Measurements from ENCODE around the gene CAPN8. TPM values are rescaled to one million over a fixed set of nuclear protein-coding genes. Genes with fewer than 3 reads are reported as not detected.
A peak's percentile ranks its signal among the peaks of the same experiment; 100 is the strongest.

The CAPN8 gene
- total RNA-seq, 1 donor from 2014 or later, result not detected

GRCh38 chr1:223703668-223704013 is 38.1 kb upstream of the CAPN8 start:
- H3K4me3 Mint-ChIP-seq (ENCODE audit: unreplicated experiment), result no peak overlapping the region
- Histone ChIP-seq H3K27ac (ENCODE audit: low read depth, low read length) (peak overlapping the region; percentile 88), H3K27me3 (ENCODE audit: insufficient read depth, low read length) (no peaks in the 10 kb centered on the region), H3K4me2 (ENCODE audit: low read length) (peak overlapping the region; percentile 85), H3K4me3 (ENCODE audit: insufficient read depth, low read depth, low read length) (no peak overlapping the region), H3K36me3 (ENCODE audit: insufficient read depth, low read length) (no peaks in the 10 kb centered on the region), H3K9me3 (ENCODE audit: insufficient read depth, low read depth, low read length) (no peaks in the 10 kb centered on the region), H2AFZ (ENCODE audit: low read depth, low read length) (no peak overlapping the region), H3K79me2 (ENCODE audit: insufficient read depth, low read length) (peaks cover 15% of the 10 kb centered on the region), H4K20me1 (ENCODE audit: insufficient read depth, low read length) (no peaks in the 10 kb centered on the region), H3K9ac (ENCODE audit: low read length) (peak overlapping the region; percentile 77), H3K4me1 (ENCODE audit: insufficient read depth, low read length) (peaks cover 79% of the 10 kb centered on the region)
- H3K4me1 Mint-ChIP-seq (ENCODE audit: low read depth, unreplicated experiment), result peaks cover 72% of the 10 kb centered on the region
- DNase-seq (ENCODE audit: low read depth) (no peak), FAIRE-seq (no peak)
- no peaks in the 10 kb centered on the region for H3K36me3 Mint-ChIP-seq (ENCODE audit: low read depth, unreplicated experiment)
- no peaks in the 10 kb centered on the region for H3K9me3 Mint-ChIP-seq (ENCODE audit: unreplicated experiment)
- TF ChIP-seq EZH2 (IDR thresholded peaks at IDR 0.05; ENCODE audit: insufficient read depth, low read length), result no peak
- TF ChIP-seq CTCF (IDR thresholded peaks at IDR 0.05; ENCODE audit: insufficient read depth, low read depth, low read length), result no peak
- no peaks in the 10 kb centered on the region for H3K27me3 Mint-ChIP-seq (ENCODE audit: low read depth, unreplicated experiment)
- peak overlapping the region; percentile 58 for H3K27ac Mint-ChIP-seq (ENCODE audit: unreplicated experiment)

GRCh38 chr1:223702735-223703667 is 37.5 kb upstream of the CAPN8 start:
- H3K27ac Mint-ChIP-seq (ENCODE audit: unreplicated experiment), result peak overlapping the region; percentile 79
- Histone ChIP-seq H3K9ac (ENCODE audit: low read length) (peak overlapping the region; percentile 77), H2AFZ (ENCODE audit: low read depth, low read length) (no peak overlapping the region)

More at GRCh38 chr1:223702735-223703667, 37.5 kb upstream of the CAPN8 start:
- Histone ChIP-seq H3K9me3 (ENCODE audit: insufficient read depth, low read depth, low read length) (no peaks in the 10 kb centered on the region), H3K4me2 (ENCODE audit: low read length) (peak overlapping the region; percentile 85), H3K4me3 (ENCODE audit: insufficient read depth, low read depth, low read length) (peak overlapping the region; percentile 40), H3K27me3 (ENCODE audit: insufficient read depth, low read length) (no peaks in the 10 kb centered on the region), H4K20me1 (ENCODE audit: insufficient read depth, low read length) (no peaks in the 10 kb centered on the region), H3K27ac (ENCODE audit: low read depth, low read length) (peak overlapping the region; percentile 88), H3K79me2 (ENCODE audit: insufficient read depth, low read length) (peaks cover 15% of the 10 kb centered on the region), H3K36me3 (ENCODE audit: insufficient read depth, low read length) (no peaks in the 10 kb centered on the region), H3K4me1 (ENCODE audit: insufficient read depth, low read length) (peaks cover 73% of the 10 kb centered on the region)
- no peak for TF ChIP-seq EZH2 (IDR thresholded peaks at IDR 0.05; ENCODE audit: insufficient read depth, low read length)
- TF ChIP-seq CTCF (IDR thresholded peaks at IDR 0.05; ENCODE audit: insufficient read depth, low read depth, low read length), result no peak
- DNase-seq (ENCODE audit: low read depth) (peak; percentile 66), FAIRE-seq (peak; percentile 26)
- Mint-ChIP-seq H3K36me3 (ENCODE audit: low read depth, unreplicated experiment) (no peaks in the 10 kb centered on the region), H3K9me3 (ENCODE audit: unreplicated experiment) (no peaks in the 10 kb centered on the region), H3K27me3 (ENCODE audit: low read depth, unreplicated experiment) (no peaks in the 10 kb centered on the region), H3K4me1 (ENCODE audit: low read depth, unreplicated experiment) (peaks cover 71% of the 10 kb centered on the region), H3K4me3 (ENCODE audit: unreplicated experiment) (peak overlapping the region; percentile 79)
